GM12865 (cell line): Measurements from ENCODE around the gene CRTC1.

ENCODE experiments used
- DNase-seq: peaks from one replicate; pipeline ENCODE4 v3.0.0; 2010; ENCODE audit warnings: low read depth
- H3K4me3 ChIP-seq: 2 replicates; pipeline ENCODE4 v1.5.1; 2011; ENCODE audit warnings: mild to moderate bottlenecking, low read depth, low read length, control low read depth
- CTCF ChIP-seq: IDR thresholded peaks from 2 replicates; pipeline ENCODE4 v1.5.1; 2011; ENCODE audit warnings: low read length, control low read depth, low read depth, inconsistent platforms; ENCODE audit not compliant: insufficient read depth; ENCODE audit errors: missing control alignments

Gene CRTC1

GRCh38 chr19:18776288-18776594, 92.8 kb downstream of the CRTC1 start:
- no peak overlapping the region for H3K4me3 ChIP-seq
- no peak for DNase-seq
- no peak for TF ChIP-seq CTCF

GRCh38 chr19:18776736-18777135, 93.3 kb downstream of the CRTC1 start:
- no peak for DNase-seq
- TF ChIP-seq CTCF = no peak
- H3K4me3 ChIP-seq = no peak overlapping the region

GRCh38 chr19:18777301-18778075, 94.0 kb downstream of the CRTC1 start:
- H3K4me3 ChIP-seq = no peak overlapping the region
- no peak for TF ChIP-seq CTCF
- DNase-seq = no peak

GRCh38 chr19:18778076-18778389, 94.6 kb downstream of the CRTC1 start:
- no peak overlapping the region for H3K4me3 ChIP-seq
- no peak for TF ChIP-seq CTCF
- no peak for DNase-seq

GRCh38 chr19:18778826-18779495, 95.5 kb downstream of the CRTC1 start:
- no peak for DNase-seq
- no peak for TF ChIP-seq CTCF

GRCh38 chr19:18780081-18780480, 96.6 kb downstream of the CRTC1 start:
- no peak for DNase-seq
- H3K4me3 ChIP-seq = no peak overlapping the region
- TF ChIP-seq CTCF = no peak

More at GRCh38 chr19:18778826-18779495, 95.5 kb downstream of the CRTC1 start:
- H3K4me3 ChIP-seq = no peak overlapping the region

GRCh38 chr19:18780631-18781030, 97.2 kb downstream of the CRTC1 start:
- DNase-seq = no peak
- H3K4me3 ChIP-seq = no peak overlapping the region

More at GRCh38 chr19:18780631-18781030, 97.2 kb downstream of the CRTC1 start:
- peak; percentile 19 for TF ChIP-seq CTCF
